ENCODE data around the gene TNNT1.
A peak's percentile ranks its signal among the peaks of the same experiment; 100 is the strongest.
"Not testable (repeated sequence)": the region's sequence is repeated elsewhere in the genome, so short reads cannot be mapped to it uniquely, and the experiment has no call there.

The TNNT1 gene

GRCh38 chr19:55149078-55150003 lies at the start of gene TNNT1:
Gene TNNT1, minus strand, starts transcription at chr19:55149206. Its CDS starts 2,049 bp downstream, at chr19:55147157.
- DNase-seq: no peak

GRCh38 chr19:55198651-55199050 lies 49.6 kb upstream of the TNNT1 start:
- no peak for DNase-seq

- DNase-seq: no peak
These were observed 48.5 kb upstream of the TNNT1 start for GRCh38 chr19:55197528-55197927.

- DNase-seq: no peak
These were observed 47.8 kb upstream of the TNNT1 start for GRCh38 chr19:55196803-55197202.

- no peak for DNase-seq
These were observed 44.5 kb upstream of the TNNT1 start for GRCh38 chr19:55193481-55193880.

GRCh38 chr19:55189403-55189835 lies 40.4 kb upstream of the TNNT1 start:
- no peak for DNase-seq

DNA sequence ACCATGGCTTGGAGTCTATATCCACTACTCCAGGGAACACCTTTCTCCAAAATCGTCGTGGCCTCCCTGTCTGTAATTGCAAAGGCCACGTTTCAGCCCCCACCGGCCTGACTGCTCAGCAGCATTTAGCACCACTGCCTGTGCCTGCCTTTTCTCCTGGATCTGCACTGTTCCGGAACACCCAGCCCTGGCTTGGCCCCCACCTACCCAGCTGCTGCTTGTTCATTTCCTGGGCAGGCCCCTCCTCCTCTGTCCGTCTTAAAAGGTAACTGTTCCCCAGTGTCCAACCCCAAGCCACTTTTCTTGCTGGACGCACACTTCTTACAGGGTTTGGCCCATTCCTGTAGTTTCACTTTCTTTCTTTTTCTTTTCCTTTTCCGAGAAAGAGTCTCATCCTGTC lies 39.6 kb upstream of the TNNT1 start:
- DNase-seq: no peak

DNA sequence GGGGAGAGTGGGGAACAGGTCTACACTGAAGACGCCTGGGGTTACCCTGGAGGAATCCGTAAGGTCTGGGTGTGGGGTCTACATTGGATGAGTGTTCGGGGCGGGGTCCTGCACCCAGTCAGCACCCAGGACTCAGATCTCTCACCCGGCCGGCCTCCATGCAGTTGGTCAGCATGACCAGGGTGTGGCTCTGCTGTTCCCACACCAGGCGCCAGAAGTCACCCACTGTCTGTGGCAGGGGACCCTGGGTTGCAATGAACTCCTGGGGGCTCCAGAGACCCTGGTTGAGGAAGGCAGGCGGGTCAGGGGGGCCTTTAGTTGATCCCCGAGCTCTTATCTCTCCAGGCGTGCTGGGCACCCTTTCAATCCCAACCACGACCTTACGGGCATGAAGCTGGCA lies 37.1 kb upstream of the TNNT1 start:
- DNase-seq: no peak

DNA sequence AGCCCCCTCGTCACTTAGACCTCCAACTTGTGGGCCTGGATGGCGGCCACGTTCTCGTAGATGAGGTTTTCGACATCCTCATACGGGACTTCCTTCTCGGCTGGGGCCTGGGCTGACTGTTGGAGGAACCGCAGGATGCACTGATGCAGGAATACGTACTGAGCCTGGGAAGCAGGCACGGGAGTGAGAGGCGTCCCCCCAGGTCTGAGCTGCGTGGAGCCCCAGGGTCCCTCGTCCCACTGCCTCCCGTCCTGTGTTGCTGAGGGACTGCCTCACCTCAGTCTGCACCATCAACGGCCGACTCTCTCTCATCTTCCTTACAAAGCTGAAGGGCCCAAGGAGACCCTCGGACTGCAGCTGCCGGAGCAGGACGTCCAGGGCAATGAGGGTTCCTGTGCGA lies 32.7 kb upstream of the TNNT1 start:
- DNase-seq: no peak

DNA sequence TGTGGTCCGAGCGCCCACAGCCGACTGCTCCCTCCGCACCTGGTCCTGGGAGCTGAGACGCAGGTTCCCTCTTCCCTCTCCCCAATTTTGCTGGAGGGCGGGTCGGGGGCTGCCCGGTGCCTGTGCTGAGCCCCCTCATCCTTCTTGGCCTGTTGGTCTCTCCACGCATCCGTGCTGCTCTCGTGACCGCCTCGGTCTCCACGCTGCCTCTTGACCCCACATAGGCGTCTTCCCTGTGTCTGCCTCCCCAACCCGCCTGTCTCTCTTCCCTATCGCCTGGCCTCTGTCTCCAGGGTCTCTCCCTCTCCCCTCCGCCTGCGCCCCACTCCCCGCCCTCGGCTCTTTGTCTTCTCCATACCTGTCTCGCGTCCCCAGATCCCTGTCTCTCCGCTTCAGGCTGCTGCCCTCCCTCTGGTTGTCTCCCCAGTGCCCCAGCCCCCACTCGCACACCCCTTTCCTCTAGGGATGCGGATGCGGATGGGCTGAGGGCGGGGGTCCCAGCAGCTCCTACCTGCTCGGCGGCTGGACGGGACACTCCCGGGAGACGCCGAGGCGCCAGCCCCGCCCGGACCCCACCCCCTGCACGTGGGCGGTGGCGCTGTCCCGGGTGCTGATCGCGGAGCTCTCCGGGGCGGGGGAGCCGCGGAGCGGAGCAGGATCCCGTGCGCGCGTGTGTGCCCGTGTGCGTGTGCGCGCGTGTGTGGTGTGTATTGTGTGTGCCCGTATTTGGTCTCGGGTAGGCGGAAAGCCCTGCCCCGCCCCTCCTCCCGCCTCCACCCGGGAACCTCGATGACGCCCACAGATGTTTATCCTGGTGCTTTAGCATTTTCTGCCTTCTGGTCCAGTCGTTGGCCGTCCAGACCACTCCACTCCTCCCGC lies 30.8 kb upstream of the TNNT1 start, which contains the start of gene SYT5:
Gene SYT5, minus strand, starts transcription at position 684 of the 879 bp plus-strand sequence. CDS start 1,248 bp downstream, outside the sequence.
- DNase-seq: peak; percentile 71

- DNase-seq: peak; percentile 86
These were observed 30.0 kb upstream of the TNNT1 start for GRCh38 chr19:55178781-55179599.

- no peak for DNase-seq
These were observed 27.1 kb upstream of the TNNT1 start for GRCh38 chr19:55176076-55176475.

GRCh38 chr19:55175117-55175867 lies 26.3 kb upstream of the TNNT1 start:
- no peak for DNase-seq

- no peak for DNase-seq
These were observed 25.6 kb upstream of the TNNT1 start for GRCh38 chr19:55174425-55175116.

GRCh38 chr19:55173714-55174409 lies 24.9 kb upstream of the TNNT1 start:
- peak; percentile 47 for DNase-seq

- DNase-seq: no peak
These were observed 24.2 kb upstream of the TNNT1 start for GRCh38 chr19:55173186-55173713.

- no peak for DNase-seq
These were observed 23.7 kb upstream of the TNNT1 start for GRCh38 chr19:55172741-55173140.

DNA sequence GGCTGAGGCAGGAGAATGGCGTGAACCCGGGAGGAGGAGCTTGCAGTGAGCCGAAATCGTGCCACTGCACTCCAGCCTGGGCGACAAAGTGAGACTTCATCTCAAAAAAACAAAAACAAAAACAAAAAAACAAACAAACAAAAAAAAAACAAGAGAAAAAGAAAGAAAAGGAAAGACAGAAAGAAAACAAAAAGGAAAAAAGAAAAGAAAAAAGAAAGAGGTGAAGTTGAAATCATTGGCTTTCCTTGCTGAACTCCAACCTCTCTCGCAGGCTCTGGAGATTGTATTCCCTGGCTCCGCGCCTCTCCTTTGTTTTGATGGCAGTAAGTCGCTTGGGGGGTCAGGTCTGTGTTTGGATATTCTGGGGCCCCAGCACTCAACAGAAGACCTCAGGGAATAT lies 23.3 kb upstream of the TNNT1 start:
- DNase-seq: not testable (repeated sequence)

DNA sequence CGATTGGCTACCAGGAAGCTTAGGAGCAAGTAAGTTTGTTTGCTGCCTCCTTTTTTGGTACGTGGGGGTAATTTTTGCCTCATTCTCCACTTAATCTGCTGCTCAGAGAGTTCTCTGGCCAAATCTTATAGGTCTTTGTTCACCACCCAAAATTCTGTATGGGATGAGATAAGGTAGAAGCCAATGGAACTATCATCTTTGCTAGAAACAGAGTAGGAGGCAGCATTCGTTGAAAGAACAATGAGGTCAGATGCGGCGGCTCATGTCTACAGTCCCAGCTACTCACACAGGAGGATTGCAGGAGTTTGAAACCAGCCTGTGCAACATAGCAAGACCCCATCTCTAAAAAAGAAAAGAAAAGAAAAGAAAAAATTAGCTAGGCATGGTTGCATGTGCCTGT lies 22.4 kb upstream of the TNNT1 start:
- DNase-seq: no peak

DNA sequence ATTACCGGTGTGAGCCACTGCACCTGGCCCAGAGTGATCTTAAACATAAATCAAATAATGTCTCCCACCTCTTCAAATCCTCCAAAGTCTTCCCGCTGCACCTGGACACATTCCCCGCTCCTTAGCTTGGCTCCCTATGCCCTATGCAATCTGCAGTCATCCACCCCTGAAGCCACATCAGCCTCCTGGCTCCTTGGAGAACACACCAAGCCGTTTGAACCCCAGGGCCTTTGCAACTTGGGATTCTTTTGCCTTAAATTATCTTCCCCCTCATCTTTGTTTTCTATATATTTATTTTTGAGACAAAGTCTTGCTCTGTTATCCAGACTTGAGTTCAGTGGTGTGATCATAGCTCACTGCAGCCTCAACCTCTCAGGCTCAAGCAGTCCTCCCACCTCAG lies 20.1 kb upstream of the TNNT1 start:
- DNase-seq: no peak
